Upper lobe of left lung (tissue), 6 donors: ENCODE results near the gene SCPEP1. TPM values are rescaled to one million over a fixed set of nuclear protein-coding genes. Genes with fewer than 3 reads are reported as not detected.

Experiments
- ATAC-seq, 2 donors: fragments of 200-7000 bp; cut with Tn5 transposase; one replicate each; pipeline ENCODE4 v1.9.1; 2022; ENCODE audit warnings: mild to moderate bottlenecking in 2 of 2, moderate library complexity in 2 of 2; ENCODE audit not compliant: low FRiP score in 2 of 2
- DNase-seq, 2 donors: peaks; one replicate each; pipeline ENCODE4 v3.0.0-alpha.2; 2019 to 2020
- H3K27ac ChIP-seq, 4 donors: fragments of 200-600 bp; sonication (generic); one replicate each; pipeline ENCODE4 v1.5.1; 2016 to 2019
- H3K27me3 ChIP-seq, 4 donors: fragments of 200-600 bp; sonication (generic); one replicate each; pipeline ENCODE4 v1.5.1; 2017 to 2019
- H3K36me3 ChIP-seq, 4 donors: fragments of 200-600 bp; sonication (generic); one replicate each; pipeline ENCODE4 v1.5.1; 2016 to 2019
- H3K4me1 ChIP-seq, 4 donors: fragments of 200-600 bp; sonication (generic); one replicate each; pipeline ENCODE4 v1.5.1; 2018 to 2019
- H3K4me3 ChIP-seq, 4 donors: fragments of 200-600 bp; sonication (generic); one replicate each; pipeline ENCODE4 v1.5.1; 2017 to 2019; ENCODE audit warnings: mild to moderate bottlenecking in 2 of 4, moderate library complexity in 1 of 4
- H3K9me3 ChIP-seq, 4 donors: fragments of 200-600 bp; sonication (generic); one replicate each; pipeline ENCODE4 v1.5.1; 2018 to 2019
- CTCF ChIP-seq, 6 experiments: fragments of 450-650 bp in 4 of 6; fragments of 200-600 bp in 2 of 6; sonication (generic) in 2 of 6; IDR thresholded peaks; one replicate each; pipeline ENCODE4 v1.5.1; 2016 to 2019; ENCODE audit warnings: antibody characterized with exemption in 6 of 6
- EP300 ChIP-seq, 4 donors: sonication (generic); formaldehyde crosslinking; IDR thresholded peaks; one replicate each; pipeline ENCODE4 v1.5.1; 2017; ENCODE audit warnings: antibody characterized with exemption in 4 of 4, control low read depth in 2 of 4
- POLR2A ChIP-seq, 4 donors: fragments of 450-650 bp; IDR thresholded peaks; one replicate each; pipeline ENCODE4 v1.5.1; 2016 to 2017; ENCODE audit warnings: antibody characterized with exemption in 4 of 4, mild to moderate bottlenecking in 2 of 4
- POLR2AphosphoS5 ChIP-seq, 2 donors: sonication (generic); formaldehyde crosslinking; IDR thresholded peaks; one replicate each; pipeline ENCODE4 v1.5.1; 2017; ENCODE audit warnings: antibody characterized with exemption in 2 of 2
- WGBS, 2 donors: methylation state at CpG; one replicate each; pipeline ENCODE4 v1.1.5; 2017 to 2018; 5-methylcytosine and 5-hydroxymethylcytosine counted together
- total RNA-seq, 6 donors: library from RNA; depleted of rRNA in 4 of 6; stranded (reverse); fragments of >200 nt in 4 of 6; gene quantifications; one replicate each; pipeline versions ENCODE4 v1.1.0 to v1.2.1, GENCODE V29; 2016 to 2021
- donor health status: DM: no; HTN: no; CAD: no; lungs with moderate emphysema.
- donor health status: DM: no; HTN: yes; CAD: no; lungs with severe emphysema.

Gene SCPEP1
- total RNA-seq, result 100 to 1,000 TPM in 5 of 6 donors, 10 to 100 TPM in 1; 96.4 to 172 (median 133) TPM

GRCh38 chr17:56977673-56978395 lies at the start of gene SCPEP1:
Gene SCPEP1 (plus strand): TSS chr17:56978131. CDS start chr17:56978160, 29 bp downstream.
- Histone ChIP-seq H3K4me3 (peak within 1 kb of the TSS; percentile 46 to 73 (median 64)), H3K27me3 (no peaks in the 10 kb centered on the region), H3K9me3 (no peaks in the 10 kb centered on the region), H3K36me3 (peaks cover 0 to 12% (median 5%) of the 10 kb centered on the region in 4 donors), H3K27ac (peak within 1 kb of the TSS; percentile 54 to 80 (median 66)), H3K4me1 (peaks cover 8 to 26% (median 14%) of the 10 kb centered on the region in 4 donors)
- DNase-seq (peak; percentile 94), ATAC-seq (peak; percentile 96 to 99)
- TF ChIP-seq EP300 (IDR thresholded peaks at IDR 0.05) (no peak), POLR2AphosphoS5 (IDR thresholded peaks at IDR 0.05) (peak; percentile 59 to 95), POLR2A (IDR thresholded peaks at IDR 0.05) (peak in 1 of 4 donors; percentile 85), CTCF (IDR thresholded peaks at IDR 0.05) (no peak)
- WGBS, 2 donors, result 0 to 1% methylated on average over 20 to 21 of the region's 42 CpGs

- H3K36me3 ChIP-seq, result no peaks in the 10 kb centered on the region
- WGBS, 2 donors, result 88 to 92% methylated on average over 2 of the region's 2 CpGs
- H3K27me3 ChIP-seq, result no peaks in the 10 kb centered on the region
- H3K27ac ChIP-seq, result no peak overlapping the region
- H3K4me3 ChIP-seq, result no peak overlapping the region
- no peak for TF ChIP-seq EP300 (IDR thresholded peaks at IDR 0.05)
- no peak for TF ChIP-seq CTCF (IDR thresholded peaks at IDR 0.05)
- TF ChIP-seq POLR2AphosphoS5 (IDR thresholded peaks at IDR 0.05), result no peak
- no peak for TF ChIP-seq POLR2A (IDR thresholded peaks at IDR 0.05)
- ATAC-seq (no peak), DNase-seq (no peak)
- H3K4me1 ChIP-seq, result no peaks in the 10 kb centered on the region
- H3K9me3 ChIP-seq, result no peaks in the 10 kb centered on the region
Measured at GRCh38 chr17:56928586-56928985, 49.3 kb upstream of the SCPEP1 start.

GRCh38 chr17:56929362-56929969 lies 48.5 kb upstream of the SCPEP1 start:
- Histone ChIP-seq H3K9me3 (no peaks in the 10 kb centered on the region), H3K36me3 (peaks cover 0 to 8% (median 0%) of the 10 kb centered on the region in 4 donors), H3K4me3 (no peak overlapping the region), H3K27me3 (no peaks in the 10 kb centered on the region), H3K4me1 (no peaks in the 10 kb centered on the region), H3K27ac (no peak overlapping the region)
- TF ChIP-seq POLR2A (IDR thresholded peaks at IDR 0.05) (no peak), CTCF (IDR thresholded peaks at IDR 0.05) (no peak), EP300 (IDR thresholded peaks at IDR 0.05) (no peak), POLR2AphosphoS5 (IDR thresholded peaks at IDR 0.05) (no peak)
- ATAC-seq (no peak), DNase-seq (no peak)

GRCh38 chr17:56930739-56931337 lies 47.1 kb upstream of the SCPEP1 start:
- Histone ChIP-seq H3K36me3 (peaks cover 0 to 14% (median 0%) of the 10 kb centered on the region in 4 donors), H3K27me3 (no peaks in the 10 kb centered on the region), H3K4me3 (no peak overlapping the region), H3K27ac (no peak overlapping the region), H3K9me3 (no peaks in the 10 kb centered on the region), H3K4me1 (no peaks in the 10 kb centered on the region)
- no peak for ATAC-seq
- 91 to 92% methylated on average over 2 of the region's 2 CpGs for WGBS, 2 donors
- TF ChIP-seq CTCF (IDR thresholded peaks at IDR 0.05) (no peak), POLR2A (IDR thresholded peaks at IDR 0.05) (no peak), EP300 (IDR thresholded peaks at IDR 0.05) (no peak)
- DNase-seq, result no peak
